Uterus (tissue), 4 donors: ENCODE results near the gene HRK. TPM values are rescaled to one million over a fixed set of nuclear protein-coding genes. Genes with fewer than 3 reads are reported as not detected.

Experiments
- DNase-seq, 2 donors: peaks; one replicate each; pipeline ENCODE4 v3.0.0-alpha.2; 2019 to 2020
- H3K27ac ChIP-seq, 2 donors: fragments of 200-600 bp; sonication (generic); 1 replicate in 1 of 2; 2 replicates in 1 of 2; pipeline ENCODE4 v1.5.1; 2016 to 2018
- H3K27me3 ChIP-seq, 2 donors: fragments of 200-600 bp; sonication (generic); one replicate each; pipeline ENCODE4 v1.5.1; 2018 to 2019; ENCODE audit warnings: control low read depth in 1 of 2
- H3K36me3 ChIP-seq, 2 donors: fragments of 200-600 bp; sonication (generic); one replicate each; pipeline ENCODE4 v1.5.1; 2019; ENCODE audit warnings: control low read depth in 1 of 2
- H3K4me1 ChIP-seq, 2 donors: fragments of 200-600 bp; sonication (generic); one replicate each; pipeline ENCODE4 v1.5.1; 2018 to 2019; ENCODE audit warnings: control low read depth in 1 of 2
- H3K4me3 ChIP-seq, 2 donors: fragments of 200-600 bp; sonication (generic); 1 replicate in 1 of 2; 2 replicates in 1 of 2; pipeline ENCODE4 v1.5.1; 2018 to 2019; ENCODE audit warnings: mild to moderate bottlenecking in 1 of 2
- H3K9me3 ChIP-seq, 2 donors: fragments of 200-600 bp; sonication (generic); one replicate each; pipeline ENCODE4 v1.5.1; 2019; ENCODE audit warnings: control low read depth in 1 of 2
- POLR2A ChIP-seq, 2 donors: fragments of 450-650 bp; IDR thresholded peaks; one replicate each; pipeline ENCODE4 v1.6.1; 2016; ENCODE audit warnings: antibody characterized with exemption in 2 of 2, mild to moderate bottlenecking in 1 of 2, moderate library complexity in 1 of 2
- intact Hi-C: fragments of 100-400 bp; cut with DNase I; formaldehyde crosslinking; loops from one replicate; pipeline ENCODE4 v1.15.1; 2023; ENCODE audit warnings: low total_unique reads
- total RNA-seq, 4 donors: library from RNA; depleted of rRNA in 3 of 4; stranded (reverse); fragments of >200 nt in 3 of 4; gene quantifications; one replicate each; pipeline versions ENCODE4 v1.1.0 to v1.2.4, GENCODE V29; 2014 to 2023
- TF ChIP-seq, protein P1 (sequence below), 4 experiments: fragments of 200-600 bp in 2 of 4; fragments of 450-650 bp in 2 of 4; sonication (generic) in 2 of 4; IDR thresholded peaks; one replicate each; pipeline ENCODE4 v1.5.1; 2016 to 2019; ENCODE audit warnings: antibody characterized with exemption in 4 of 4, mild to moderate bottlenecking in 2 of 4, moderate library complexity in 1 of 4
- donor health status: DM: yes; HTN: yes; CAD: no.

The HRK gene
- total RNA-seq, 4 donors from 2014 or later: 0.55 to 1.5 TPM; not detected in 2

- Histone ChIP-seq H3K4me1 (no peaks in the 10 kb centered on the region), H3K4me3 (no peak overlapping the region), H3K9me3 (no peaks in the 10 kb centered on the region), H3K36me3 (no peaks in the 10 kb centered on the region), H3K27me3 (no peaks in the 10 kb centered on the region), H3K27ac (no peak overlapping the region)
- DNase-seq: no peak
- intact Hi-C loops: no loop called here
- TF ChIP-seq, protein P1, sequence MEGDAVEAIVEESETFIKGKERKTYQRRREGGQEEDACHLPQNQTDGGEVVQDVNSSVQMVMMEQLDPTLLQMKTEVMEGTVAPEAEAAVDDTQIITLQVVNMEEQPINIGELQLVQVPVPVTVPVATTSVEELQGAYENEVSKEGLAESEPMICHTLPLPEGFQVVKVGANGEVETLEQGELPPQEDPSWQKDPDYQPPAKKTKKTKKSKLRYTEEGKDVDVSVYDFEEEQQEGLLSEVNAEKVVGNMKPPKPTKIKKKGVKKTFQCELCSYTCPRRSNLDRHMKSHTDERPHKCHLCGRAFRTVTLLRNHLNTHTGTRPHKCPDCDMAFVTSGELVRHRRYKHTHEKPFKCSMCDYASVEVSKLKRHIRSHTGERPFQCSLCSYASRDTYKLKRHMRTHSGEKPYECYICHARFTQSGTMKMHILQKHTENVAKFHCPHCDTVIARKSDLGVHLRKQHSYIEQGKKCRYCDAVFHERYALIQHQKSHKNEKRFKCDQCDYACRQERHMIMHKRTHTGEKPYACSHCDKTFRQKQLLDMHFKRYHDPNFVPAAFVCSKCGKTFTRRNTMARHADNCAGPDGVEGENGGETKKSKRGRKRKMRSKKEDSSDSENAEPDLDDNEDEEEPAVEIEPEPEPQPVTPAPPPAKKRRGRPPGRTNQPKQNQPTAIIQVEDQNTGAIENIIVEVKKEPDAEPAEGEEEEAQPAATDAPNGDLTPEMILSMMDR (IDR thresholded peaks at IDR 0.05): no peak
- no peak for TF ChIP-seq POLR2A (IDR thresholded peaks at IDR 0.05)
These were observed 41.9 kb downstream of the HRK start for GRCh38 chr12:116839287-116839830.

GRCh38 chr12:116838365-116838764 lies 42.9 kb downstream of the HRK start:
- H3K9me3 ChIP-seq: no peaks in the 10 kb centered on the region

GRCh38 chr12:116837097-116837496 lies 44.1 kb downstream of the HRK start:
- no peaks in the 10 kb centered on the region for H3K36me3 ChIP-seq
- no peaks in the 10 kb centered on the region for H3K27me3 ChIP-seq
- no peak overlapping the region for H3K27ac ChIP-seq
- intact Hi-C loops: no loop called here
- TF ChIP-seq POLR2A (IDR thresholded peaks at IDR 0.05): no peak
- TF ChIP-seq, protein P1 (IDR thresholded peaks at IDR 0.05): no peak
- no peaks in the 10 kb centered on the region for H3K4me1 ChIP-seq
- H3K9me3 ChIP-seq: no peaks in the 10 kb centered on the region
- DNase-seq: no peak
- no peak overlapping the region for H3K4me3 ChIP-seq

More at GRCh38 chr12:116838365-116838764, 42.9 kb downstream of the HRK start:
- H3K27me3 ChIP-seq: no peaks in the 10 kb centered on the region
- DNase-seq: no peak
- H3K27ac ChIP-seq: no peak overlapping the region
- intact Hi-C loops: no loop called here
- H3K4me1 ChIP-seq: no peaks in the 10 kb centered on the region
- no peak overlapping the region for H3K4me3 ChIP-seq
- H3K36me3 ChIP-seq: no peaks in the 10 kb centered on the region
- TF ChIP-seq, protein P1 (IDR thresholded peaks at IDR 0.05): no peak
- no peak for TF ChIP-seq POLR2A (IDR thresholded peaks at IDR 0.05)

DNA sequence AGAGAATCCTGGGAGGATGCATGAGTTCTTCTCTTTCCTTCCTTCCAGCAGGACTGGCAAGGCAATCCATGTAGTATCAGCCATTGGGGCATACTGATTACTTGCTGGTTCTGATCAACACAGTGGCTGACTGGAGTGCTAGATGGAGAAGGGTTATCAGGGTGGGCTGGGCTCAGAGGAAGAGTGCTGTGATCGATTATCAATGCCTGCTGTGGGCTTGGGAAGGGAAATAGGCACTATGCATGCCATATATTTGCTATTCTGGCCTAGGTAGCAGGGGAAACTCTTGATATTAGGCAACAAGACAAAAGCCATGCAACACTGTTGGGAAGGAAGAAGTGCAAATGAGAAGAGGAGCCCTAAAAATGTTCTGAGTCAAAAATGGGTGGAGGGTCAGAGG lies 45.8 kb downstream of the HRK start:
- DNase-seq: no peak
- Histone ChIP-seq H3K36me3 (no peaks in the 10 kb centered on the region), H3K9me3 (no peaks in the 10 kb centered on the region), H3K27ac (no peak overlapping the region), H3K4me3 (no peak overlapping the region), H3K4me1 (no peaks in the 10 kb centered on the region), H3K27me3 (no peaks in the 10 kb centered on the region)
- TF ChIP-seq, protein P1 (IDR thresholded peaks at IDR 0.05): no peak
- TF ChIP-seq POLR2A (IDR thresholded peaks at IDR 0.05): no peak
- intact Hi-C loops: no loop called here

DNA sequence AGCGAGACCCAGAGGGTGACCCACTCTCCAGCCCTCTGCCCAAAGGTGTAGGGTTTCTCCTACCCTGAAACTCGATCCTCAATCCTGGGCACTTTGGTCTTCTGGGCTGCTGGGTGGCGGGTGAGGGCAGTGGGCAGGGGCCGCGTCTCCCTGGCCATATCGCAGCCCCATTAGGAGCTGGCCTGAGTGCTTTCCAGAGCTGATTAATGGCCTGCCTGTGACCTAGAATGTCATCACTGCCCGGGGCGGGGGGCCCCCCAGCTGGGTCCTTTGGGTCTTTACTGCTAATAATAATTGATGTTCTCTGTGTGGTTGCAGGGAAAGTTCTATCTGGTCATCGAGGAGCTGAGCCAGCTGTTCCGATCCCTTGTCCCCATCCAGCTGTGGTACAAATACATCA lies 47.8 kb downstream of the HRK start:
- Histone ChIP-seq H3K4me3 (no peak overlapping the region), H3K27ac (no peak overlapping the region), H3K9me3 (no peaks in the 10 kb centered on the region), H3K36me3 (no peaks in the 10 kb centered on the region), H3K4me1 (no peaks in the 10 kb centered on the region), H3K27me3 (no peaks in the 10 kb centered on the region)
- DNase-seq: no peak
- no peak for TF ChIP-seq POLR2A (IDR thresholded peaks at IDR 0.05)
- TF ChIP-seq, protein P1 (IDR thresholded peaks at IDR 0.05): no peak
- intact Hi-C loops: no loop called here
